DMS153 treated with DMSO at 0.1 percent for 48 hours (cell line): Measurements from ENCODE around the gene TRMT61A.
A peak's percentile ranks its signal among the peaks of the same experiment; 100 is the strongest.

ENCODE experiments used
- DNase-seq: peaks from one replicate; lab custom pipeline; 2025; ENCODE audit not compliant: unreplicated experiment; lab: John Stamatoyannopoulos, UW

The TRMT61A gene

DNA sequence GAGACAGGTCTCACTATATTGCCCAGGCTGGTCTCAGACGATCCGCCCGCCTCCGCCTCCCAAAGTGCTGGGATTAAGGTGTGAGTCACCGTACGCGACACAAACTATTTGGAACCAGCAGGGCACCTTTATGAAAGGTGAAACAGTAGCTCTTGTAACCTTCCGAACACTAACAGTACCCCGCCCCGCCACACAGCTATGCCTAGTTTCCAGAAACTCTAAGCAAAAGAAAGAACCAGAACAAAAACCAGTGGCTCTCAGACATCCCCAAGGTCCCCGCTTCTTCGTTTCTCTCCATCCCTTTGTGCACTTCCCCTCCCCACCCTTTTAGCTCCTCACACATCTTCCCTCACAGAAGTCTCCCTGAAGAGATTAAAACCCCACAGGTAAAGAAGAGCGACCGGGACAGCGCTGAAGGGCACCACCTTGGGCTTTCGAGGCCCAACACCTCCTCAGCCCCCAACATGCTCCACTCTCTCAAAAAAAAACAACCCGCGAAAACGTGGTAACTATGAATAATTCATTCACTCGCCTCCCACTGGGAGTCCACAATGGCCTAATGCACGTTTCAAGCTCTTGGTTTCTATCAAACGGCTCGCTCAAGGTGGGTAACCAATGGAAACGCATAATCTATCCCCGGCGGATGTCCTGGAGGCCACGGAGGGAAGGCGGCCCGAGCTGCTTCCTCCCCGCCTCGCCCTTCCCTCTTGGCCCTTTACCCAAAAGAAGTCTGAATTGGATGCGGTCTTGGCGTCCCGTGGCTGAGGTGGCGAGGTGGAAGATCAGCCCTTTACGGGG is 32.6 kb downstream of the TRMT61A start:
- no peak for DNase-seq

DNA sequence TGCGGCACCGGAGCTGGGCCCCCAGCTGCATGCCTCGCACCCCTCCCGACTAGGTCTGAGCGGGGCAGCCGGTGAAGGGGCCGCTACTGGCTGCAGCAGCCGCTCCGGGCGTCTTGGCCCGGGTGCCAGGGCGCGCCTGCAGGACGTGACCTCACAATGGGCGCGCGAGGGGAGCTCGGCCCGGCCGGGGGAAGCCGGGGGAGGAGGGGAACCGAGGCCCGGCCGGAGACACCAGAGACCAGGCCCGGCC is 33.1 kb downstream of the TRMT61A start:
- DNase-seq = no peak

DNA sequence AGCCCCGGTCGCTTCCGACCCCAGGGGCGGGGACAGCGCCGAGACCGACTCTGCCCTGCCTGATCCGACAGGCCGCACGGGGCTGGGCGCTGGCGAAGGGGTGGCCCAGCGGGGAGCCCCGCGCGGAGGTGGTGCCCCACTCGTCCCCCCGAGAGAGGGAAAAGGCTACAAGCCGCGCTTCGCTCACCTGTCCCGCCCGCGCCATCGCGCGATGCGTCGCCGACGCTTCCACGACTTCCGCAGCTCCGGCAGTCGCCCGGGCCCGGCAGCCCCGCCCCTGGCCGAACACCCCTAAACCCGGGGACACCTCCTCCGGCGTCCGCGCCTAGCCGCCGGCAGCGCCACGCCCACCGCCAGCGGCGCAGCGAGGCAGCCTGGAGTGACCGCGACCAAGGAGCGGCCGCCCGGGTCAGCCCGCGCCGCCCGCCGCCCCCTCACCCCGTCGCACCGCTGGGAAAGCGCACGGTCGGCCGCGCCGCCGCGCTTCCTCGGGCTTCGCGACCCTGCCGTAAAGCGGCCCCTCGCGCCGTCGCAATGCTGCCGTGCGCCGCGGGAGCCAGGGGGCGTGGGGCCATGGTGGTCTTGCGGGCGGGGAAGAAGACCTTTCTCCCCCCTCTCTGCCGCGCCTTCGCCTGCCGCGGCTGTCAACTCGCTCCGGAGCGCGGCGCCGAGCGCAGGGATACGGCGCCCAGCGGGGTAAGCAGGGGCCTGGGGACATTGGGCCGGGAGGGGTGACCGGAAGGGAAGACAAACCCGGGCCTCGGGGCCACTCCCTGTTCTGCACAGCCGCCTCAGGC is 33.6 kb downstream of the TRMT61A start, which contains the start of the genes BAG5 and COA8:
Gene BAG5, minus strand, starts transcription at position 229 of the 797 bp plus-strand sequence. CDS start 1,493 bp downstream, outside the sequence.
Gene COA8, plus strand, starts transcription at position 532 of the 797 bp plus-strand sequence. Its CDS starts 42 bp downstream, at position 574.
- no peak for DNase-seq

- DNase-seq = no peak
Measured at GRCh38 chr14:103563226-103563620, 34.2 kb downstream of the TRMT61A start.

GRCh38 chr14:103563844-103564505 is 35.0 kb downstream of the TRMT61A start:
- no peak for DNase-seq

DNA sequence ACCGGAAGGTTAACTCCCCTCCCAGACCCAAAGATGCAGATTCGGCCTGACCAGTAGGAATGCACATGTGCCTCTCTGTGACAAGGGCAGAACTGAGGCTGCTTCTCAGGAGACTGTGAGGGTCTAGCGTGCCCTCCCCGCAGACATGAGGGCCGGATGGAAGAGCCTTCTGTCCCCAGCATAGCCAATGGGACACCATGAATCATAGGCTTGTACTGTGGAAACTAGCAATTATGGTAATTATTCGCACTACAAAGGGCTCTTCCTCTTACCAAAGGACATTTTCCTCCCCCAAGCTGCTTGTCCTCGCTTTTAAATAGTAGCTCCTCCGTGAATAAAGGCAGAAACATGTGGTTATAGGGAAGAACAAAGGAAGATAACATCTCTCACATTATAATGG is 40.0 kb downstream of the TRMT61A start:
- DNase-seq = no peak

GRCh38 chr14:103569408-103569807 is 40.4 kb downstream of the TRMT61A start:
- DNase-seq = no peak

DNA sequence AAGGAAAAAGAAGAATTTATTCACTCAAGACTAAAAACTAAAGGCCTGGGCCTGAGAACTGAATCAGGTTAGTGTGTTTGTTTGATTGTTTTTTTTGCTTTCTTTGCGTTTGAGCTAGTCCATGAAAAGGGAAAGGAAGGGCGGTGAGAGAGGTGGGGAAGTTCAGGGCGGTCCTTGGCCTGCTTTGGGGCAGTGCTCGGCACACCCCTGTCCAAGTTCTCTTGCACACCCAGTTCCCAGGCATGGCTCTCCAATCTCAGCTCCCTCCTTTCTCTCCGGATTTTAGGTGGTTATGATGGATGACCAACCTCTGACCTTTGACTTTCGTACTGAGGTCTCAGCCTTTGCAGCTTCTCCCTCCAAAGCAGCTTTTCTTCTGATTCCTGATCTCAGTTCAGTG is 45.1 kb downstream of the TRMT61A start:
- DNase-seq = no peak

DNA sequence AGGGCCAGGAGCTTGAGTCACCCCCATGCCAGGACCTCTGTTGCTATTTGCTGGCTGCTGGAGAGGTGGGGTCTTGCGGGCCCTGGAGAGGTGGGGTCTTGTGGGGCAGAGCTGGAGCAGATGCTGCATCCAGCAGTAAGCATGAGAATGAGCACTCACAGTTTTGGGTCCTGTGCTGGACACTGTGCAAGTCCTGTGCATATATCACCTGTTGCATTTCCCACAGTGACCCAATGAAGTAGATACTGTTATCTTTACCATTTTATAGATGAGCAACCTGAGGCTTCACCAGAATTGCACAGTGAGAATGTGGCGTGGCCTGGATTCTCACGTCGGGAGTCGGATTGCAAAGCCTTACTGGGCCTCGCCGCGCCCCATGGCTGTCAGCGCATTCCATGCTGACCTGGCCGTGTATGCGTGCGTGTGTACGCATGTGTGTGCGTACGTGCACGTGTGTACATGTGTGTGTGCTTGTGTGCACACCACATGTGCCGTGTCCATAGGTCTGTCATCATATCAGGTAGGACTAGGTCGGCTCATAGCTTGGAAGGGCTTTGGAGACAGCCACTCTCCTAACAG is 45.8 kb downstream of the TRMT61A start:
- DNase-seq = no peak

DNA sequence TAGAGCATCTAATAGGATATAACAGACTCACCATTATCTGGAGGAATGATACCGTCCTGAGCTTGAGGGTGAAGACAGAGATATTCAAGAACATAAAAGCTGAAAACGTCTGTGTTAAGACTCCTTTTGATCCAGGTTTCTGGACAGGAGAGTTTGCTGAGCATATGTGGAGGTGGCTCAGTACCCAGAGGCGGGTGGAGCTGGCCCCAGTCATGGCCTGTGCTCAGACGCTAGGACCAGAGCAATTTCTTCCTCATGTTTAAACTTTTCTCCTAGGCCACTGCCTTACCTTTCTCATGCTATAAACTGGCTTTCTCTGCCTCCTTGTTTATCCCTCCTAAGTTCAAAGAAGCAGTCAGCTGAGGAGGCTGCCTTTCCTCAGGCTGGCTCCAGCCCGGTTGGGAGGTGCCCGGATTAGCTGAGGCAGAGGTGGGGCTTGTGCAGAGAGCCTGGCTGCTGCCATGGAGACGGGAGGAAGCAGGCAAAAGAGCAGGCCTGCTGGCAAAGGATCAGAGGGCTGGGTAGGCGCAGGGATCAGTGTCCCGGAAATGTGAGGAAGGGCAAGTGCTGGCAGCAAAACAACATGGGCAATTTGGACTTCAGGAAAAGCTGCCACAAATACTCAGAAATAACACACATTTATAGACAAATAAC is 47.5 kb downstream of the TRMT61A start:
- DNase-seq = peak; percentile 53

DNA sequence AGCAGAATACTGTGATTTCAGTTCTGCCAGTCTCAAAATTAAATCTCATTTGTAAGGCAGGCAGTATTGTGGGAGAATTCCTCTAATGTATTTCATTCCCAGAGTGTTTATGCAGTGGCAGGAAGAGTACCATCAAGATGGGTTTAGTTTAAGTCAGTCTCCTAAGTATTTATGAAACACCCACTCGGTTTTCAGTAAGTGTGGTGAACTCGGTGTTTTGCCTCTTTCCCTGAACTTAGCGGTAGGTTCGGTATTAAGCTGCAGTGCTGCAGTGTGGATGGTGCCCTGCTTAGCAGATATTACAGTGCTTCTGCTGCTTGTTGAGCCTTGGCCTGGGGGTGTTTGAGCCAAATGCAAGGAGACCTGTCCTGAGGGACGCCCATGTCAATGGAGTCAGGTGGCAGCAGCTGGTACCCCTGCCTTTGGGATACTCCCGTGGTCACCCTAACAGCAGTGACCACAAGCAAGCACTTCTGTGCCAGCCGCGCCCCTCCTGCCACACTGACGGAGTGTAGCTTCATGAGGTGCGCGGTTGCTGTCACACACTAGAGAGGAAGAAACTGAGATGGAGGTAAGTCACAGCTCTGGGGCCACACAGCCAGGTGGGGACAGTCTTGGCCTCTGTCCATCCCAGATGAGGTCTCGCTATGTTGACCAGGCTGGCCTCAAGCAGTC is 49.5 kb downstream of the TRMT61A start:
- no peak for DNase-seq

DNA sequence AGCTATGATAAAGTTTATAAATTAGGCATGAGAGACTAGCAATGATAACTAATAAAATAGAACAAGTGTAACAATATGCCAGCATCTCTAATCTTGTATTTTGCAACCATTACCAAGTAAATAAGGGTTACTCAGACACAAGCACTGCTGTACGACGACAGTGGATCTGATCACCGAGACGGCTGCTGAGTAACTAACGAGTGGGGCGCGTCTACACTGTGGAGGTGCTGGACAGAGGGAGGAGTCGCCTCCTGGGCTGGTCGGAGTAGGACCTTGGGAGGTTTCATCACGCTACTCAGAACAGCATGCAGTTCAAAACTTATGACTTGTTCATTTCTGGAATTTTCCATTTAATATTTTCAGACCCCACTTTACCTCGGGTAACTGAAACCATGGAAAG is 52.2 kb downstream of the TRMT61A start:
- DNase-seq = no peak

GRCh38 chr14:103581954-103582703 is 53.1 kb downstream of the TRMT61A start:
- DNase-seq = no peak

GRCh38 chr14:103584326-103584915 is 55.4 kb downstream of the TRMT61A start:
- no peak for DNase-seq
